K562 (cell line): ENCODE data around the gene PPP2R3B. TPM values are rescaled to one million over a fixed set of nuclear protein-coding genes. Genes with fewer than 3 reads are reported as not detected.

Source experiments
- ATAC-seq: fragments of 200-7000 bp; cut with Tn5 transposase; 3 replicates; pipeline ENCODE4 v1.9.1; 2020; ENCODE audit warnings: moderate library complexity
- BruUV-seq: library from RNA; stranded (reverse); fragments of 400-500 nt; replicated peaks from 2 replicates; lab custom pipeline; 2021; lab: Mats Ljungman, UMichigan
- CTCF ChIA-PET: fragments of 300-600 bp; formaldehyde crosslinking; extraction: SDS; loops from one replicate; lab custom pipeline; 2021; ENCODE audit warnings: low intra/inter-chr PET ratio; lab: Yijun Ruan, JAX
- POLR2A ChIA-PET: fragments of 300-600, 350-650 bp; sonication (Branson Sonifier 250); formaldehyde crosslinking; extraction: SDS; loops from one replicate; lab custom pipeline; 2021; ENCODE audit warnings: antibody characterized with exemption, inconsistent platforms; lab: Yijun Ruan, JAX
- DNase-seq, 4 experiments: peaks; one replicate each; pipeline versions ENCODE4 v3.0.0 to v3.0.0-alpha.2; 2011 to 2018; ENCODE audit warnings: low spot score in 3 of 4, mixed read lengths in 3 of 4; ENCODE audit errors: extremely low read depth in 1 of 4
- FAIRE-seq: peaks from 2 replicates; lab custom pipeline; 2011; peaks lifted over from hg19 to GRCh38; lab: Jason Lieb, UNC
- H2AFZ ChIP-seq: 2 replicates; pipeline ENCODE4 v1.6.0; 2011; ENCODE audit warnings: low read depth, low read length, control low read depth, inconsistent platforms
- H3K27ac ChIP-seq: fragments of 200-600 bp; 3 replicates; pipeline ENCODE4 v1.8.0; 2011; ENCODE audit warnings: low read depth, mild to moderate bottlenecking, control low read depth, inconsistent platforms, low read length, moderate library complexity, mixed read lengths; ENCODE audit errors: extremely low read depth
- H3K27me3 ChIP-seq, 2 experiments: fragments of 300-600 bp in 1 of 2; 2 replicates in 1 of 2; 3 replicates in 1 of 2; pipeline versions ENCODE4 v1.6.0 to v1.8.0; 2011; ENCODE audit warnings: inconsistent platforms in 2 of 2, low read length in 2 of 2, mild to moderate bottlenecking in 1 of 2, mixed read lengths in 1 of 2, moderate library complexity in 1 of 2; ENCODE audit not compliant: control insufficient read depth in 2 of 2, insufficient read depth in 2 of 2
- H3K36me3 ChIP-seq: fragments of 300-600 bp; 3 replicates; pipeline ENCODE4 v1.8.0; 2011; ENCODE audit warnings: mild to moderate bottlenecking, low read length, inconsistent platforms; ENCODE audit not compliant: control insufficient read depth, insufficient read depth
- H3K4me1 ChIP-seq, 2 experiments: fragments of 200-600 bp in 1 of 2; replicated peaks in 1 of 2; 2 replicates in 1 of 2; 3 replicates in 1 of 2; pipeline versions ENCODE4 v1.5.1 to v1.8.0; 2011; ENCODE audit warnings: inconsistent platforms in 2 of 2, low read length in 2 of 2, mild to moderate bottlenecking in 1 of 2, mixed read lengths in 1 of 2, moderate library complexity in 1 of 2; ENCODE audit not compliant: control insufficient read depth in 2 of 2, insufficient read depth in 2 of 2
- H3K4me2 ChIP-seq: 2 replicates; pipeline ENCODE4 v1.6.1; 2011; ENCODE audit warnings: low read length, control low read depth, inconsistent platforms, mixed read lengths; ENCODE audit not compliant: insufficient read depth
- H3K4me3 ChIP-seq: fragments of 200-600 bp; sonication (generic), shearing (Covaris generic); 2 replicates; pipeline ENCODE4 v1.5.1; 2016; ENCODE audit warnings: control low read depth, inconsistent platforms
- H3K79me2 ChIP-seq: fragments of 200-600 bp; 3 replicates; pipeline ENCODE4 v1.8.0; 2011; ENCODE audit warnings: low read length, inconsistent platforms; ENCODE audit not compliant: control insufficient read depth, insufficient read depth
- H3K9ac ChIP-seq, 2 experiments: 2 replicates each; pipeline versions ENCODE4 v1.6.0 to v1.6.1; 2011; ENCODE audit warnings: low read depth in 2 of 2, low read length in 2 of 2, control low read depth in 1 of 2, inconsistent platforms in 1 of 2, mild to moderate bottlenecking in 1 of 2, mixed read lengths in 1 of 2; ENCODE audit not compliant: insufficient read depth in 1 of 2
- H3K9me1 ChIP-seq: one replicate; pipeline ENCODE4 v1.6.0; 2011; ENCODE audit warnings: inconsistent platforms, mild to moderate bottlenecking, low read length, moderate library complexity; ENCODE audit not compliant: control insufficient read depth, insufficient read depth
- H3K9me3 ChIP-seq: replicated peaks from 2 replicates; pipeline ENCODE4 v1.5.1; 2011; ENCODE audit warnings: low read depth, low read length, inconsistent platforms; ENCODE audit not compliant: control insufficient read depth, insufficient read depth
- H4K20me1 ChIP-seq: replicated peaks from 2 replicates; pipeline ENCODE4 v1.6.1; 2011; ENCODE audit warnings: low read length, inconsistent platforms, mixed read lengths; ENCODE audit not compliant: control insufficient read depth, insufficient read depth
- GABPA ChIP-seq: fragments of 200-800 bp; sonication (Bioruptor generic); conservative IDR thresholded peaks from 2 replicates; pipeline ENCODE4 v1.6.1; 2016; ENCODE audit warnings: low read depth, missing genetic modification characterization, missing compliant biosample characterization
- GABPB1 ChIP-seq: sonication (generic); formaldehyde crosslinking; IDR thresholded peaks from 2 replicates; pipeline ENCODE4 v1.8.0; 2022; ENCODE audit warnings: mild to moderate bottlenecking, missing genetic modification reagents
- GATAD2A ChIP-seq: fragments of 450-650 bp; IDR thresholded peaks from 2 replicates; pipeline ENCODE4 v1.6.1; 2017
- HCFC1 ChIP-seq: IDR thresholded peaks from 2 replicates; pipeline ENCODE4 v1.6.1; 2012; ENCODE audit warnings: low read depth, low read length, improper control_type of control experiment
- HNRNPL ChIP-seq: fragments of 200-400 bp; formaldehyde crosslinking; IDR thresholded peaks from 2 replicates; pipeline ENCODE4 v1.6.1; 2017; ENCODE audit warnings: low read depth, mild to moderate bottlenecking, low read length
- NFATC3 ChIP-seq: fragments of 450-650 bp; IDR thresholded peaks from 2 replicates; pipeline ENCODE4 v1.6.1; 2017; ENCODE audit warnings: mild to moderate bottlenecking
- NFE2 ChIP-seq: IDR thresholded peaks from 2 replicates; pipeline ENCODE4 v1.6.1; 2014; ENCODE audit warnings: antibody characterized with exemption, low read depth
- NFYB ChIP-seq: IDR thresholded peaks from 2 replicates; pipeline ENCODE4 v1.6.1; 2011; ENCODE audit warnings: mild to moderate bottlenecking, moderate library complexity; ENCODE audit not compliant: insufficient read length; ENCODE audit errors: extremely low read depth
- SNAPC5 ChIP-seq: fragments of 250-450 bp; sonication (Bioruptor Pico); IDR thresholded peaks from 2 replicates; pipeline ENCODE4 v1.8.0; 2021; ENCODE audit warnings: moderate library complexity, mild to moderate bottlenecking, inconsistent platforms
- TAF9B ChIP-seq: fragments of 450-650 bp; IDR thresholded peaks from 2 replicates; pipeline ENCODE4 v1.6.1; 2018; ENCODE audit warnings: mild to moderate bottlenecking; ENCODE audit not compliant: partially characterized antibody
- TRIM24 ChIP-seq, 2 experiments: fragments of 450-650 bp; IDR thresholded peaks; 2 replicates each; pipeline ENCODE4 v1.6.1; 2016
- U2AF1 ChIP-seq: fragments of 200-400 bp; formaldehyde crosslinking; optimal IDR thresholded peaks from 2 replicates; pipeline ENCODE3; 2017; ENCODE audit warnings: mild to moderate bottlenecking, low read depth, low read length, moderate library complexity
- ZNF318 ChIP-seq, 2 experiments: fragments of 450-650 bp; IDR thresholded peaks; 2 replicates each; pipeline ENCODE4 v1.6.1; 2016; ENCODE audit warnings: mild to moderate bottlenecking in 2 of 2, borderline replicate concordance in 1 of 2, low read depth in 1 of 2, moderate library complexity in 1 of 2
- ZNF507 ChIP-seq: conservative IDR thresholded peaks from 2 replicates; pipeline ENCODE4 v1.6.1; 2017; ENCODE audit warnings: missing genetic modification characterization, missing compliant biosample characterization
- WGBS: fragments of 100-300 bp; shearing (Covaris generic); methylation state at CpG from one replicate; pipeline ENCODE4 v1.1.6; 2016; ENCODE audit warnings: low coverage, mixed read lengths; ENCODE audit not compliant: insufficient coverage; ENCODE audit errors: missing lambda C conversion rate; 5-methylcytosine and 5-hydroxymethylcytosine counted together
- in situ Hi-C: fragments of 300-500 bp; cut with MboI; formaldehyde crosslinking; loops from 4 replicates; pipeline ENCODE4 v1.15.0; 2018; ENCODE audit warnings: inconsistent platforms, mixed read lengths
- intact Hi-C: fragments of 100-400 bp; cut with micrococcal nuclease; formaldehyde crosslinking; loops from 2 replicates; pipeline ENCODE4 v1.14.2; 2022
- polyA plus RNA-seq, 8 experiments: library from polyadenylated mRNA; depleted of rRNA in 4 of 8; stranded (reverse) in 5 of 8; unstranded in 3 of 8; fragments of >200 nt; fragmentation: Nextera tagmentation in 2 of 8; fragmentation: Illumina TruSeq in 1 of 8; extraction: Ambion mirVana in 2 of 8; extraction: Trizol in 1 of 8; gene quantifications; 2 replicates each; pipeline versions ENCODE4 v1.2.1 to v1.2.3, GENCODE V29; 2011 to 2014; ENCODE audit warnings: inconsistent platforms in 1 of 8, missing spikeins in 1 of 8
- total RNA-seq, 7 experiments: library from RNA; depleted of rRNA in 6 of 7; stranded (reverse); fragments of >200 nt in 6 of 7; fragmentation: Illumina TruSeq in 2 of 7; extraction: Trizol in 2 of 7; gene quantifications; 2 replicates each; pipeline versions ENCODE4 v1.2.1 to v1.2.3, GENCODE V29; 2011 to 2021; ENCODE audit warnings: low replicate concordance in 1 of 7

Gene PPP2R3B
- total and polyA plus RNA-seq, 9 of the 15 experiments (the other 6 are each of a cell fraction or from before 2014, with no cell fraction given), result 0.04 to 18.2 (median 8.2) TPM; not detected in 1

GRCh38 chrX:353566-354535, 32.9 kb downstream of the PPP2R3B start:
- intact Hi-C loops, result no loop called here
- no peak overlapping the region for H3K27ac ChIP-seq
- H2AFZ ChIP-seq, result no peak overlapping the region
- no peaks in the 10 kb centered on the region for H4K20me1 ChIP-seq
- peaks cover 0 to 9% of the 10 kb centered on the region in 2 experiments; a peak in 1 of 5 replicates for H3K4me1 ChIP-seq
- WGBS, result 53% methylated on average over 7 of the region's 39 CpGs
- ChIA-PET CTCF (no interaction called here), POLR2A (no interaction called here)
- no peaks in the 10 kb centered on the region for H3K9me1 ChIP-seq
- no peak overlapping the region for H3K9ac ChIP-seq
- H3K9me3 ChIP-seq, result no peaks in the 10 kb centered on the region
- H3K4me2 ChIP-seq, result no peak overlapping the region
- no TSS peak for BruUV-seq
- H3K4me3 ChIP-seq, result no peak overlapping the region
- H3K27me3 ChIP-seq, result no peaks in the 10 kb centered on the region
- in situ Hi-C loops, result no loop called here
- no peaks in the 10 kb centered on the region for H3K36me3 ChIP-seq
- no peak for ATAC-seq
- H3K79me2 ChIP-seq, result no peaks in the 10 kb centered on the region
- DNase-seq, result no peak
- FAIRE-seq, result no peak
- no peak for TF ChIP-seq ZNF507
- TF ChIP-seq HNRNPL, result no peak
- no peak for TF ChIP-seq NFYB
- no peak for TF ChIP-seq NFE2
- TF ChIP-seq NFATC3, result no peak
- TF ChIP-seq SNAPC5 (CRISPR knock-in tag), result no peak
- TF ChIP-seq U2AF1, result no peak
- no peak for TF ChIP-seq HCFC1
- no peak for TF ChIP-seq ZNF318 (IDR thresholded peaks at IDR 0.05; ENCODE audit: borderline replicate concordance in 1 of 2, low read depth in 1 of 2)
- no peak for TF ChIP-seq GATAD2A
- no peak for TF ChIP-seq GABPB1
- TF ChIP-seq GABPA (tag), result no peak
- TF ChIP-seq TRIM24 (IDR thresholded peaks at IDR 0.05), result no peak
- no peak for TF ChIP-seq TAF9B
- TF ChIP-seq, all 486 proteins: peak for 0
